CD14-positive monocyte (primary cell): ENCODE data around the gene BANP. TPM values are rescaled to one million over a fixed set of nuclear protein-coding genes. Genes with fewer than 3 reads are reported as not detected.
"Not testable (repeated sequence)": the region's sequence is repeated elsewhere in the genome, so short reads cannot be mapped to it uniquely, and the experiment has no call there.

Experiments used
- DNase-seq, 3 donors: peaks; one replicate each; pipeline ENCODE4 v3.0.0-alpha.2; 2011 to 2022
- H2AFZ ChIP-seq: 2 replicates; pipeline ENCODE4 v1.6.0; 2012; ENCODE audit warnings: mild to moderate bottlenecking, low read depth, low read length, inconsistent platforms; ENCODE audit not compliant: insufficient read depth, poor library complexity, severe bottlenecking
- H3K27ac ChIP-seq, 2 donors: 1 replicate in 1 of 2; 2 replicates in 1 of 2; pipeline ENCODE4 v1.5.1; 2012 to 2013; ENCODE audit warnings: low read length in 2 of 2, control low read depth in 1 of 2, inconsistent platforms in 1 of 2, low read depth in 1 of 2, mild to moderate bottlenecking in 1 of 2
- H3K27me3 ChIP-seq, 2 donors: one replicate each; pipeline versions ENCODE4 v1.6.0 to v1.6.1; 2011 to 2013; ENCODE audit warnings: low read length in 2 of 2; ENCODE audit not compliant: control insufficient read depth in 2 of 2, insufficient read depth in 2 of 2
- H3K36me3 ChIP-seq, 2 donors: replicated peaks in 1 of 2; 1 replicate in 1 of 2; 2 replicates in 1 of 2; pipeline versions ENCODE4 v1.5.1 to v1.6.1; 2012 to 2013; ENCODE audit warnings: low read length in 2 of 2, control low read depth in 1 of 2, inconsistent platforms in 1 of 2, mild to moderate bottlenecking in 1 of 2; ENCODE audit not compliant: insufficient read depth in 2 of 2, control insufficient read depth in 1 of 2
- H3K4me1 ChIP-seq, 2 donors: 1 replicate in 1 of 2; 2 replicates in 1 of 2; pipeline versions ENCODE4 v1.5.1 to v1.6.1; 2012 to 2013; ENCODE audit warnings: low read length in 2 of 2, control low read depth in 1 of 2, inconsistent platforms in 1 of 2, mild to moderate bottlenecking in 1 of 2, moderate library complexity in 1 of 2; ENCODE audit not compliant: insufficient read depth in 2 of 2, control insufficient read depth in 1 of 2
- H3K4me2 ChIP-seq: replicated peaks from 2 replicates; pipeline ENCODE3; 2012; ENCODE audit warnings: low read length, moderate library complexity, mild to moderate bottlenecking; ENCODE audit not compliant: poor library complexity, severe bottlenecking; ENCODE audit errors: extremely low read depth
- H3K4me3 ChIP-seq, 3 experiments: fragments of 200-600 bp in 1 of 3; sonication (generic) in 1 of 3; replicated peaks in 1 of 3; 1 replicate in 2 of 3; 2 replicates in 1 of 3; pipeline ENCODE4 v1.5.1; 2011 to 2013; ENCODE audit warnings: low read length in 3 of 3, mild to moderate bottlenecking in 3 of 3, control low read depth in 2 of 3, low read depth in 2 of 3, inconsistent platforms in 1 of 3, moderate library complexity in 1 of 3
- H3K79me2 ChIP-seq: 2 replicates; pipeline ENCODE4 v1.6.0; 2012; ENCODE audit warnings: mild to moderate bottlenecking, control low read depth, inconsistent platforms, low read length, moderate library complexity; ENCODE audit not compliant: insufficient read depth
- H3K9ac ChIP-seq: 2 replicates; pipeline ENCODE4 v1.6.0; 2017; ENCODE audit warnings: low read length, mild to moderate bottlenecking; ENCODE audit not compliant: insufficient read depth, poor library complexity, severe bottlenecking
- H3K9me3 ChIP-seq, 2 donors: replicated peaks in 1 of 2; 1 replicate in 1 of 2; 2 replicates in 1 of 2; pipeline versions ENCODE4 v1.5.1 to v1.6.1; 2012 to 2013; ENCODE audit warnings: low read length in 2 of 2, control low read depth in 1 of 2; ENCODE audit not compliant: control insufficient read depth in 1 of 2, insufficient read depth in 1 of 2
- H4K20me1 ChIP-seq: 2 replicates; pipeline ENCODE4 v1.6.0; 2012; ENCODE audit warnings: mild to moderate bottlenecking, low read length, control low read depth, moderate library complexity; ENCODE audit not compliant: insufficient read depth
- H3K27ac Mint-ChIP-seq, 7 donors: one replicate each; pipeline ENCODE4 v1.8.0; 2020; ENCODE audit warnings: mild to moderate bottlenecking in 7 of 7, mixed read lengths in 7 of 7, moderate library complexity in 6 of 7, inconsistent platforms in 2 of 7
- H3K27me3 Mint-ChIP-seq, 3 donors: one replicate each; pipeline ENCODE4 v1.8.0; 2021 to 2022; ENCODE audit warnings: low read depth in 3 of 3, mild to moderate bottlenecking in 3 of 3, mixed read lengths in 3 of 3, moderate library complexity in 3 of 3, inconsistent platforms in 1 of 3
- H3K36me3 Mint-ChIP-seq, 2 donors: one replicate each; pipeline ENCODE4 v1.8.0; 2020; ENCODE audit warnings: mixed read lengths in 2 of 2, inconsistent platforms in 1 of 2, mild to moderate bottlenecking in 1 of 2
- H3K4me1 Mint-ChIP-seq: one replicate; pipeline ENCODE4 v1.8.0; 2020; ENCODE audit warnings: mild to moderate bottlenecking, mixed read lengths
- H3K4me3 Mint-ChIP-seq, 2 donors: one replicate each; pipeline ENCODE4 v1.8.0; 2020; ENCODE audit warnings: mild to moderate bottlenecking in 2 of 2, mixed read lengths in 2 of 2, moderate library complexity in 1 of 2
- H3K9me3 Mint-ChIP-seq, 7 donors: one replicate each; pipeline ENCODE4 v1.8.0; 2020 to 2022; ENCODE audit warnings: mixed read lengths in 7 of 7, mild to moderate bottlenecking in 6 of 7, moderate library complexity in 6 of 7, inconsistent platforms in 2 of 7
- CTCF ChIP-seq: fragments of 200-600 bp; IDR thresholded peaks from one replicate; pipeline ENCODE4 v1.8.0; 2022; ENCODE audit warnings: antibody characterized with exemption, mild to moderate bottlenecking
- WGBS: methylation state at CpG from one replicate; pipeline ENCODE4 v1.1.5; 2013; ENCODE audit warnings: missing lambda C conversion rate; ENCODE audit not compliant: insufficient coverage; 5-methylcytosine and 5-hydroxymethylcytosine counted together
- intact Hi-C, 2 donors: fragments of 100-400 bp; cut with micrococcal nuclease; formaldehyde crosslinking; loops; one replicate each; pipeline versions ENCODE4 v1.15.0 to v1.15.1; 2023
- polyA plus RNA-seq, 3 donors: library from polyadenylated mRNA; depleted of rRNA in 1 of 3; unstranded in 2 of 3; stranded (reverse) in 1 of 3; fragments of 300-500 nt in 2 of 3; fragments of >200 nt in 1 of 3; fragmentation: Illumina TruSeq in 2 of 3; gene quantifications; 1 replicate in 2 of 3; 2 replicates in 1 of 3; pipeline ENCODE4 v1.2.3, GENCODE V29; 2012 to 2021

The BANP gene
- polyA plus RNA-seq, 3 donors, result 10.1 to 40.9 (median 11.7) TPM

GRCh38 chr16:88039591-88039990 is 88.4 kb downstream of the BANP start:
- H3K4me1 ChIP-seq, result peaks cover 29 to 30% of the 10 kb centered on the region in 2 donors
- Mint-ChIP-seq H3K4me1 (peaks cover 28% of the 10 kb centered on the region), H3K9me3 (no peaks in the 10 kb centered on the region), H3K27me3 (peaks cover 0 to 7% (median 3%) of the 10 kb centered on the region in 3 donors), H3K27ac (peak overlapping the region in 2 of 7 donors; percentile 33 to 68), H3K4me3 (no peak overlapping the region), H3K36me3 (peaks cover 74 to 81% of the 10 kb centered on the region in 2 donors)
- no peak overlapping the region for H3K27ac ChIP-seq
- intact Hi-C loops, result no loop called here
- H3K4me2 ChIP-seq, result no peak overlapping the region
- TF ChIP-seq CTCF, result no peak
- H4K20me1 ChIP-seq, result peaks cover 3% of the 10 kb centered on the region
- DNase-seq, result no peak
- no peaks in the 10 kb centered on the region for H3K9me3 ChIP-seq
- H3K79me2 ChIP-seq, result no peaks in the 10 kb centered on the region
- no peaks in the 10 kb centered on the region for H3K27me3 ChIP-seq
- no peak overlapping the region for H3K4me3 ChIP-seq
- peaks cover 30 to 62% of the 10 kb centered on the region in 2 donors for H3K36me3 ChIP-seq
- 99% methylated on average over 10 of the region's 11 CpGs for WGBS
- H3K9ac ChIP-seq, result no peak overlapping the region
- no peak overlapping the region for H2AFZ ChIP-seq

- H3K27me3 ChIP-seq, H3K4me3 Mint-ChIP-seq, H3K9me3 ChIP-seq, H3K4me2 ChIP-seq, H3K9me3 Mint-ChIP-seq, H3K4me3 ChIP-seq, H3K9ac ChIP-seq, intact Hi-C loops, DNase-seq, H3K79me2 ChIP-seq, H4K20me1 ChIP-seq, H3K27me3 Mint-ChIP-seq, H3K27ac ChIP-seq, H2AFZ ChIP-seq: not testable (repeated sequence)
- H3K36me3 ChIP-seq, result peaks cover 24 to 55% of the 10 kb centered on the region in 2 donors
- Mint-ChIP-seq H3K27ac (peak overlapping the region in 4 of 7 donors; percentile 21 to 58 (median 46)), H3K4me1 (peaks cover 35% of the 10 kb centered on the region), H3K36me3 (peaks cover 70 to 77% of the 10 kb centered on the region in 2 donors)
- 95% methylated on average over 15 of the region's 28 CpGs for WGBS
- peaks cover 36 to 37% of the 10 kb centered on the region in 2 donors for H3K4me1 ChIP-seq
These were observed 89.1 kb downstream of the BANP start for GRCh38 chr16:88040196-88040876.

GRCh38 chr16:88040877-88041244 is 89.6 kb downstream of the BANP start:
- H4K20me1 ChIP-seq, H3K9ac ChIP-seq, H3K9me3 ChIP-seq, H3K4me3 ChIP-seq, H2AFZ ChIP-seq, H3K27ac ChIP-seq, H3K27me3 Mint-ChIP-seq, H3K9me3 Mint-ChIP-seq, DNase-seq, H3K4me2 ChIP-seq, H3K4me3 Mint-ChIP-seq, H3K79me2 ChIP-seq, intact Hi-C loops, H3K27me3 ChIP-seq: not testable (repeated sequence)
- Histone ChIP-seq H3K4me1 (peaks cover 41 to 43% of the 10 kb centered on the region in 2 donors), H3K36me3 (peaks cover 19 to 50% of the 10 kb centered on the region in 2 donors)
- Mint-ChIP-seq H3K36me3 (peaks cover 70 to 77% of the 10 kb centered on the region in 2 donors), H3K4me1 (peaks cover 40% of the 10 kb centered on the region), H3K27ac (peak overlapping the region in 2 of 7 donors; percentile 41 to 53)
- 100% methylated on average over 1 of the region's 5 CpGs for WGBS

GRCh38 chr16:88041506-88041905 is 90.3 kb downstream of the BANP start:
- 95% methylated on average over 10 of the region's 11 CpGs for WGBS
- H3K9me3 ChIP-seq, H3K79me2 ChIP-seq, H3K27ac ChIP-seq, H3K9me3 Mint-ChIP-seq, H3K4me3 ChIP-seq, H3K27me3 Mint-ChIP-seq, H3K4me3 Mint-ChIP-seq, intact Hi-C loops, H3K4me2 ChIP-seq, H4K20me1 ChIP-seq, H2AFZ ChIP-seq, H3K27me3 ChIP-seq, H3K9ac ChIP-seq, DNase-seq: not testable (repeated sequence)
- Mint-ChIP-seq H3K36me3 (peaks cover 67 to 76% of the 10 kb centered on the region in 2 donors), H3K27ac (peak overlapping the region in 2 of 7 donors; percentile 58 to 85), H3K4me1 (peaks cover 45% of the 10 kb centered on the region)
- peaks cover 13 to 43% of the 10 kb centered on the region in 2 donors for H3K36me3 ChIP-seq
- peaks cover 44 to 45% of the 10 kb centered on the region in 2 donors for H3K4me1 ChIP-seq
